GM12892 (cell line): ENCODE measurements around the gene A2M.
"Not testable (repeated sequence)": the region's sequence is repeated elsewhere in the genome, so short reads cannot be mapped to it uniquely, and the experiment has no call there.

ENCODE experiments used
- POLR2A ChIP-seq: IDR thresholded peaks from 2 replicates; pipeline ENCODE4 v1.6.1; 2011; ENCODE audit warnings: low read depth, low read length, control low read depth
- POLR2AphosphoS5 ChIP-seq: IDR thresholded peaks from 2 replicates; pipeline ENCODE4 v1.6.1; 2011; ENCODE audit warnings: low read depth, low read length, control low read depth
- TAF1 ChIP-seq: IDR thresholded peaks from 2 replicates; pipeline ENCODE4 v1.6.1; 2011; ENCODE audit warnings: low read depth, mild to moderate bottlenecking, control low read depth, low read length, borderline replicate concordance

GRCh38 chr12:9139588-9140290 lies 24.0 kb upstream of the A2M start:
- TF ChIP-seq POLR2A, POLR2AphosphoS5, TAF1: not testable (repeated sequence)
